ENCODE measurements around the gene TPP1.

GRCh38 chr11:6587360-6587953 lies 31.8 kb downstream of the TPP1 start:
- no peak for TF ChIP-seq CTCF (IDR thresholded peaks at IDR 0.05)
- TF ChIP-seq POLR2A (IDR thresholded peaks at IDR 0.05): no peak
